ENCODE results near the gene PNPLA2. TPM values are rescaled to one million over a fixed set of nuclear protein-coding genes. Genes with fewer than 3 reads are reported as not detected.

The PNPLA2 gene
- total RNA-seq, 1 experiment from 2014 or later, result 66.5 TPM

DNA sequence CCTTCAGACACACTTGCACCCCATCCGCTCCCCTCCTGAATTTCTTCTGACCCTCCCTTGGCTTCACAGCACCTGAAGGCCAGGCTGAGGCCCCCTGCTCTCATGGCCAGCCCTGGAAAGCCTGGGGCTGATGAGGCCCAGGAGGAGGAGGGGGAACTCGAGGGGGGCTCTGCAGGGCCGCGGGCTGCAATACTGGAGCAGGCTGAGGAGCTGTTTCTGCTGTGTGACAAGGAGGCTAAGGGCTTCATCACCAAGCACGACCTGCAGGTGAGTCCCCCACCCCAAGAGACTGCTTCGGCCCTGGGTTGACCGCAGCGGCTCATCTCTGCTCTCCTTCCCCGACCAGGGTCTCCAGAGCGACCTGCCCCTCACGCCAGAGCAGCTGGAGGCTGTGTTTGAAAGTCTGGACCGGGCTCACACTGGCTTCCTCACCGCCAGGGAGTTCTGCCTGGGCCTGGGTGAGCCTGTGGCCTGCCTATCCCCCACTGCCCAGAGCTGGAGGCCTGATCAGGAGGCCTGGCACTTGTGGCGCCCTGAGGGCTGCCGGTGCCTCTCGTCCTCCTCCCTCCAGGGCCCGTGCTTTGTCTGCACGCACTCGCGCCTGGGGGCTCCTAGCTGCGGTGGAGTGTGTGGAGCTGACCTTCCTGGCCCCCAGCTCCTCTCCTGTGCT is 9.9 kb downstream of the PNPLA2 start:
- Mint-ChIP-seq H3K27me3 (ENCODE audit: low read depth) (peaks cover 30% of the 10 kb centered on the region), H3K4me1 (peaks cover 41% of the 10 kb centered on the region), H3K27ac (no peak overlapping the region), H3K36me3 (no peaks in the 10 kb centered on the region), H3K9me3 (no peaks in the 10 kb centered on the region), H3K4me3 (peak overlapping the region; percentile 76)
- no peak for TF ChIP-seq E2F1 (CRISPR knock-in tag; IDR thresholded peaks at IDR 0.05)
- TF ChIP-seq, protein P1, sequence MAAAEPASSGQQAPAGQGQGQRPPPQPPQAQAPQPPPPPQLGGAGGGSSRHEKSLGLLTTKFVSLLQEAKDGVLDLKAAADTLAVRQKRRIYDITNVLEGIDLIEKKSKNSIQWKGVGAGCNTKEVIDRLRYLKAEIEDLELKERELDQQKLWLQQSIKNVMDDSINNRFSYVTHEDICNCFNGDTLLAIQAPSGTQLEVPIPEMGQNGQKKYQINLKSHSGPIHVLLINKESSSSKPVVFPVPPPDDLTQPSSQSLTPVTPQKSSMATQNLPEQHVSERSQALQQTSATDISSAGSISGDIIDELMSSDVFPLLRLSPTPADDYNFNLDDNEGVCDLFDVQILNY (CRISPR knock-in tag; IDR thresholded peaks at IDR 0.05), result no peak
- no peak for TF ChIP-seq OVOL2 (CRISPR knock-in tag; IDR thresholded peaks at IDR 0.05; ENCODE audit: borderline replicate concordance)
- TF ChIP-seq ZMAT4 (CRISPR knock-in tag; IDR thresholded peaks at IDR 0.05), result no peak
- TF ChIP-seq, protein P2, sequence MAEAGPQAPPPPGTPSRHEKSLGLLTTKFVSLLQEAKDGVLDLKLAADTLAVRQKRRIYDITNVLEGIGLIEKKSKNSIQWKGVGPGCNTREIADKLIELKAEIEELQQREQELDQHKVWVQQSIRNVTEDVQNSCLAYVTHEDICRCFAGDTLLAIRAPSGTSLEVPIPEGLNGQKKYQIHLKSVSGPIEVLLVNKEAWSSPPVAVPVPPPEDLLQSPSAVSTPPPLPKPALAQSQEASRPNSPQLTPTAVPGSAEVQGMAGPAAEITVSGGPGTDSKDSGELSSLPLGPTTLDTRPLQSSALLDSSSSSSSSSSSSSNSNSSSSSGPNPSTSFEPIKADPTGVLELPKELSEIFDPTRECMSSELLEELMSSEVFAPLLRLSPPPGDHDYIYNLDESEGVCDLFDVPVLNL (CRISPR knock-in tag; IDR thresholded peaks at IDR 0.05; ENCODE audit: borderline replicate concordance, low read depth), result no peak
- no peak for TF ChIP-seq ATF6 (CRISPR knock-in tag; IDR thresholded peaks at IDR 0.05)
- no peak for TF ChIP-seq ZBTB21 (CRISPR knock-in tag; IDR thresholded peaks at IDR 0.05; ENCODE audit: borderline replicate concordance)
- no peak for TF ChIP-seq ZNF671 (CRISPR knock-in tag; IDR thresholded peaks at IDR 0.05)
- TF ChIP-seq, protein P3, sequence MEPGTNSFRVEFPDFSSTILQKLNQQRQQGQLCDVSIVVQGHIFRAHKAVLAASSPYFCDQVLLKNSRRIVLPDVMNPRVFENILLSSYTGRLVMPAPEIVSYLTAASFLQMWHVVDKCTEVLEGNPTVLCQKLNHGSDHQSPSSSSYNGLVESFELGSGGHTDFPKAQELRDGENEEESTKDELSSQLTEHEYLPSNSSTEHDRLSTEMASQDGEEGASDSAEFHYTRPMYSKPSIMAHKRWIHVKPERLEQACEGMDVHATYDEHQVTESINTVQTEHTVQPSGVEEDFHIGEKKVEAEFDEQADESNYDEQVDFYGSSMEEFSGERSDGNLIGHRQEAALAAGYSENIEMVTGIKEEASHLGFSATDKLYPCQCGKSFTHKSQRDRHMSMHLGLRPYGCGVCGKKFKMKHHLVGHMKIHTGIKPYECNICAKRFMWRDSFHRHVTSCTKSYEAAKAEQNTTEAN (CRISPR knock-in tag; IDR thresholded peaks at IDR 0.05), result no peak
- TF ChIP-seq GABPB1 (CRISPR knock-in tag; IDR thresholded peaks at IDR 0.05), result no peak
- TF ChIP-seq ETV6 (CRISPR knock-in tag; IDR thresholded peaks at IDR 0.05), result no peak
- TF ChIP-seq, protein P4, sequence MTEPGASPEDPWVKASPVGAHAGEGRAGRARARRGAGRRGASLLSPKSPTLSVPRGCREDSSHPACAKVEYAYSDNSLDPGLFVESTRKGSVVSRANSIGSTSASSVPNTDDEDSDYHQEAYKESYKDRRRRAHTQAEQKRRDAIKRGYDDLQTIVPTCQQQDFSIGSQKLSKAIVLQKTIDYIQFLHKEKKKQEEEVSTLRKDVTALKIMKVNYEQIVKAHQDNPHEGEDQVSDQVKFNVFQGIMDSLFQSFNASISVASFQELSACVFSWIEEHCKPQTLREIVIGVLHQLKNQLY (CRISPR knock-in tag; IDR thresholded peaks at IDR 0.05), result no peak
- no peak for TF ChIP-seq ATF1 (CRISPR knock-in tag; IDR thresholded peaks at IDR 0.05)
- TF ChIP-seq SP1 (CRISPR knock-in tag; conservative IDR thresholded peaks at IDR 0.05), result no peak
- TF ChIP-seq STAT6 (CRISPR knock-in tag; conservative IDR thresholded peaks at IDR 0.05; ENCODE audit: low read depth), result no peak
- no peak for TF ChIP-seq CREB1 (CRISPR knock-in tag; IDR thresholded peaks at IDR 0.05)
- no peak for TF ChIP-seq MXD4 (CRISPR knock-in tag; IDR thresholded peaks at IDR 0.05; ENCODE audit: borderline replicate concordance)
- no peak for TF ChIP-seq SOX15 (CRISPR knock-in tag; IDR thresholded peaks at IDR 0.05)
- DNase-seq (ENCODE audit: low spot score) (peak; percentile 35), ATAC-seq (no peak)
- CTCF ChIA-PET, result interaction anchor here (2.4 to 7.7 kb wide), 6 partner anchors 10 to 274 kb away, joined by 8 to 82 read pairs (median 16); partner anchors contain the start of genes PNPLA2, POLR2L and TSPAN4
- POLR2A ChIA-PET, result interaction anchor here (0.6 to 4.7 kb wide), 8 partner anchors 9 to 213 kb away, joined by 3 to 38 read pairs (median 5); partner anchors contain the start of genes IRF7, PNPLA2, RPLP2 and TSPAN4
